ENCODE results near the gene CD6.

GRCh38 chr11:61041755-61042518, 70.5 kb downstream of the CD6 start:
- TF ChIP-seq MAX (IDR thresholded peaks at IDR 0.05) (no peak), REST (IDR thresholded peaks at IDR 0.05) (no peak), FOSL2 (IDR thresholded peaks at IDR 0.05) (no peak), FOSL2 (CRISPR knock-in tag; IDR thresholded peaks at IDR 0.05) (no peak), CTCF (IDR thresholded peaks at IDR 0.05) (no peak), CHD4 (IDR thresholded peaks at IDR 0.05; ENCODE audit: borderline replicate concordance) (no peak), E2F6 (IDR thresholded peaks at IDR 0.05; ENCODE audit: borderline replicate concordance, low read depth) (no peak), ELK1 (IDR thresholded peaks at IDR 0.05; ENCODE audit: low read depth, low read length) (no peak), RNF2 (IDR thresholded peaks at IDR 0.05; ENCODE audit: borderline replicate concordance, low read depth) (no peak), HMGXB4 (CRISPR knock-in tag; IDR thresholded peaks at IDR 0.05; ENCODE audit: borderline replicate concordance) (no peak), EP300 (IDR thresholded peaks at IDR 0.05) (no peak), ESRRA (IDR thresholded peaks at IDR 0.05; ENCODE audit: borderline replicate concordance, low read length) (no peak), POLR2A (IDR thresholded peaks at IDR 0.05; ENCODE audit: low read length) (no peak)
